GM12878 (cell line): ENCODE data around the gene C2orf80.

Experiments
- ELK1 ChIP-seq: IDR thresholded peaks from 2 replicates; pipeline ENCODE4 v1.6.1; 2012; ENCODE audit warnings: low read depth, low read length, improper control_type of control experiment
- SREBF1 ChIP-seq: IDR thresholded peaks from 2 replicates; pipeline ENCODE4 v1.6.1; 2012; ENCODE audit warnings: mild to moderate bottlenecking, low read length
- TF ChIP-seq, protein P1 (sequence below), 3 experiments: IDR thresholded peaks in 2 of 3; conservative IDR thresholded peaks in 1 of 3; 2 replicates each; pipeline ENCODE4 v1.5.1; 2011; ENCODE audit warnings: low read depth in 3 of 3, low read length in 3 of 3, mild to moderate bottlenecking in 3 of 3, control low read depth in 2 of 3, moderate library complexity in 2 of 3, inconsistent platforms in 1 of 3, mixed read lengths in 1 of 3; ENCODE audit not compliant: control insufficient read depth in 2 of 3, insufficient read depth in 1 of 3; ENCODE audit errors: extremely low read depth in 1 of 3

- TF ChIP-seq, protein P1, sequence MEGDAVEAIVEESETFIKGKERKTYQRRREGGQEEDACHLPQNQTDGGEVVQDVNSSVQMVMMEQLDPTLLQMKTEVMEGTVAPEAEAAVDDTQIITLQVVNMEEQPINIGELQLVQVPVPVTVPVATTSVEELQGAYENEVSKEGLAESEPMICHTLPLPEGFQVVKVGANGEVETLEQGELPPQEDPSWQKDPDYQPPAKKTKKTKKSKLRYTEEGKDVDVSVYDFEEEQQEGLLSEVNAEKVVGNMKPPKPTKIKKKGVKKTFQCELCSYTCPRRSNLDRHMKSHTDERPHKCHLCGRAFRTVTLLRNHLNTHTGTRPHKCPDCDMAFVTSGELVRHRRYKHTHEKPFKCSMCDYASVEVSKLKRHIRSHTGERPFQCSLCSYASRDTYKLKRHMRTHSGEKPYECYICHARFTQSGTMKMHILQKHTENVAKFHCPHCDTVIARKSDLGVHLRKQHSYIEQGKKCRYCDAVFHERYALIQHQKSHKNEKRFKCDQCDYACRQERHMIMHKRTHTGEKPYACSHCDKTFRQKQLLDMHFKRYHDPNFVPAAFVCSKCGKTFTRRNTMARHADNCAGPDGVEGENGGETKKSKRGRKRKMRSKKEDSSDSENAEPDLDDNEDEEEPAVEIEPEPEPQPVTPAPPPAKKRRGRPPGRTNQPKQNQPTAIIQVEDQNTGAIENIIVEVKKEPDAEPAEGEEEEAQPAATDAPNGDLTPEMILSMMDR (IDR thresholded peaks at IDR 0.05 in 2 of 3, conservative IDR thresholded peaks at IDR 0.05 in 1 of 3; ENCODE audit: control insufficient read depth in 2 of 3, extremely low read depth in 1 of 3, insufficient read depth in 1 of 3, low read depth in 3 of 3, low read length in 3 of 3), result no peak
- TF ChIP-seq ELK1 (no peak), SREBF1 (no peak)
Observed at GRCh38 chr2:208136716-208137094, 53.1 kb downstream of the C2orf80 start.
